Gastrocnemius medialis (tissue), 4 donors: ENCODE results near the gene CXCL17. TPM values are rescaled to one million over a fixed set of nuclear protein-coding genes. Genes with fewer than 3 reads are reported as not detected.

ENCODE experiments used
- ATAC-seq, 2 donors: fragments of 150-250 bp; one replicate each; pipeline ENCODE4 v1.9.1; 2016
- DNase-seq, 2 donors: peaks; one replicate each; pipeline ENCODE4 v3.0.0-alpha.2; 2019
- H3K27ac ChIP-seq, 4 donors: fragments of 200-600 bp; sonication (generic); 1 replicate in 1 of 4; 2 replicates in 3 of 4; pipeline ENCODE4 v1.5.1; 2016 to 2018; ENCODE audit warnings: mild to moderate bottlenecking in 2 of 4, moderate library complexity in 1 of 4
- H3K27me3 ChIP-seq, 3 donors: fragments of 200-600 bp; sonication (generic) in 2 of 3; 1 replicate in 1 of 3; 2 replicates in 2 of 3; pipeline versions ENCODE4 v1.5.1 to v1.6.0; 2016 to 2019; ENCODE audit warnings: mild to moderate bottlenecking in 1 of 3, moderate library complexity in 1 of 3
- H3K36me3 ChIP-seq, 2 donors: fragments of 200-600 bp; sonication (generic) in 1 of 2; one replicate each; pipeline ENCODE4 v1.5.1; 2017 to 2018
- H3K4me1 ChIP-seq, 2 donors: fragments of 200-600 bp; sonication (generic) in 1 of 2; one replicate each; pipeline ENCODE4 v1.5.1; 2016 to 2017; ENCODE audit warnings: mild to moderate bottlenecking in 2 of 2
- H3K4me3 ChIP-seq, 4 donors: fragments of 200-600 bp; sonication (generic) in 3 of 4; 1 replicate in 1 of 4; 2 replicates in 3 of 4; pipeline ENCODE4 v1.5.1; 2016 to 2019; ENCODE audit warnings: mild to moderate bottlenecking in 2 of 4
- H3K9me3 ChIP-seq, 3 donors: fragments of 200-600 bp; sonication (generic) in 2 of 3; 1 replicate in 1 of 3; 2 replicates in 2 of 3; pipeline ENCODE4 v1.5.1; 2016 to 2019
- POLR2A ChIP-seq, 2 donors: fragments of 450-650 bp; IDR thresholded peaks; one replicate each; pipeline ENCODE4 v1.6.1; 2017; ENCODE audit warnings: antibody characterized with exemption in 2 of 2, mild to moderate bottlenecking in 2 of 2, moderate library complexity in 2 of 2
- in situ Hi-C, 4 donors: fragments of 200-750 bp; cut with MboI; loops; one replicate each; pipeline versions ENCODE4 v1.15.0 to v1.8.0; 2017; ENCODE audit warnings: low sequenced_read_pairs in 4 of 4
- intact Hi-C: fragments of 100-400 bp; cut with DNase I; formaldehyde crosslinking; loops from one replicate; pipeline ENCODE4 v1.15.1; 2023; ENCODE audit warnings: low total_unique reads
- total RNA-seq, 4 donors: library from RNA; depleted of rRNA; stranded (reverse); fragments of >200 nt; gene quantifications; one replicate each; pipeline versions ENCODE4 v1.1.0 to v1.2.3, GENCODE V29; 2016
- TF ChIP-seq, protein P1 (sequence below), 5 experiments: fragments of 450-650 bp in 3 of 5; fragments of 200-600 bp in 2 of 5; sonication (generic) in 2 of 5; IDR thresholded peaks in 4 of 5; conservative IDR thresholded peaks in 1 of 5; 1 replicate in 4 of 5; 2 replicates in 1 of 5; pipeline ENCODE4 v1.5.1; 2016 to 2019; ENCODE audit warnings: antibody characterized with exemption in 5 of 5, mild to moderate bottlenecking in 3 of 5, moderate library complexity in 3 of 5

The CXCL17 gene
- total RNA-seq, 4 donors from 2014 or later, result not detected

DNA sequence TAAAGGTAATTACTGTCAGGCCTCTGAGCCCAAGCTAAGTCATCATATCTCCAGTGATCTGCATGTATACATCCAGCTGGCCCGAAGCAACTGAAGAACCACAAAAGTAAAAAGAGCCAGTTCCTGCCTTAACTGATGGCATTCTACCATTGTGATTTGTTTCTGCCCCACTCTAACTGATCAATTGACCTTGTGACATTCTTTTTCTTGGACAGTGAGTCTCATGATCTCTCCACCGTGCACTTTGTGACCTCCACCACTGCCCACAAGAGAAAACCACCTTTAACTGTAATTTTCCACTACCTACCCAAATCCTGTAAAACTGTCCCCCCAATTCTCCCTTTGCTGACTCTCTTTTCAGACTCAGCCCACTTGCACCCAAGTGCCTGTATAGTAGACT lies 17.2 kb upstream of the CXCL17 start:
- Histone ChIP-seq H3K27me3 (no peaks in the 10 kb centered on the region), H3K9me3 (no peaks in the 10 kb centered on the region), H3K27ac (no peak overlapping the region), H3K36me3 (no peaks in the 10 kb centered on the region), H3K4me3 (no peak overlapping the region), H3K4me1 (no peaks in the 10 kb centered on the region)
- intact Hi-C loops, result no loop called here
- ATAC-seq, result no peak
- no peak for DNase-seq
- TF ChIP-seq, protein P1, sequence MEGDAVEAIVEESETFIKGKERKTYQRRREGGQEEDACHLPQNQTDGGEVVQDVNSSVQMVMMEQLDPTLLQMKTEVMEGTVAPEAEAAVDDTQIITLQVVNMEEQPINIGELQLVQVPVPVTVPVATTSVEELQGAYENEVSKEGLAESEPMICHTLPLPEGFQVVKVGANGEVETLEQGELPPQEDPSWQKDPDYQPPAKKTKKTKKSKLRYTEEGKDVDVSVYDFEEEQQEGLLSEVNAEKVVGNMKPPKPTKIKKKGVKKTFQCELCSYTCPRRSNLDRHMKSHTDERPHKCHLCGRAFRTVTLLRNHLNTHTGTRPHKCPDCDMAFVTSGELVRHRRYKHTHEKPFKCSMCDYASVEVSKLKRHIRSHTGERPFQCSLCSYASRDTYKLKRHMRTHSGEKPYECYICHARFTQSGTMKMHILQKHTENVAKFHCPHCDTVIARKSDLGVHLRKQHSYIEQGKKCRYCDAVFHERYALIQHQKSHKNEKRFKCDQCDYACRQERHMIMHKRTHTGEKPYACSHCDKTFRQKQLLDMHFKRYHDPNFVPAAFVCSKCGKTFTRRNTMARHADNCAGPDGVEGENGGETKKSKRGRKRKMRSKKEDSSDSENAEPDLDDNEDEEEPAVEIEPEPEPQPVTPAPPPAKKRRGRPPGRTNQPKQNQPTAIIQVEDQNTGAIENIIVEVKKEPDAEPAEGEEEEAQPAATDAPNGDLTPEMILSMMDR (IDR thresholded peaks at IDR 0.05 in 4 of 5, conservative IDR thresholded peaks at IDR 0.05 in 1 of 5), result no peak
- TF ChIP-seq POLR2A (IDR thresholded peaks at IDR 0.05), result no peak
- in situ Hi-C loops, result no loop called here

DNA sequence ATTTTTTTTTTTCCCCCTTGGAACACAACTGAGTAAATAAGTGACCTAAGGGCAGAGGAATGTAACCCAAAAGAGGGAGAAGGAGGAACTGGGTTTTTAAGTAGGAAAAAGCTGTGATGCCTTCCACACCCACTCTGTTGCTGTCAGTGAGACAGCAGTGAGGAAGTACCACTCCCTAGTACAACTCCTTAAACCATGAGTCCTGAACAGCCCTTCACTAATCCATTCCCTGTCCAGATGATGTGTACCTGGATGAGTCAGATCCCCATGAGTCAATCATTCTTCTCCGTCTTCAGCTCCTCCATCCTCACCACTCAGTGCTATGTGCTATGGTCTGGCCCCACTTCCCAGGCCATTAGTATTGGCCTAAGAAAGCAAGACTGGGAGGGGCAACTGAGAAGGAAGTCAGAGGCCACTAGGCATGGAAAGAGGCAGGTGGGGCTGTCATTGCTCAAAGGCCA lies 12.9 kb upstream of the CXCL17 start:
- H3K4me3 ChIP-seq, result no peak overlapping the region
- H3K36me3 ChIP-seq, result no peaks in the 10 kb centered on the region
- H3K27me3 ChIP-seq, result peaks cover 0 to 4% (median 0%) of the 10 kb centered on the region in 3 donors
- H3K9me3 ChIP-seq, result no peaks in the 10 kb centered on the region
- no peak for DNase-seq
- H3K4me1 ChIP-seq, result no peaks in the 10 kb centered on the region
- intact Hi-C loops, result no loop called here
- no peak overlapping the region for H3K27ac ChIP-seq
- no peak for TF ChIP-seq POLR2A (IDR thresholded peaks at IDR 0.05)
- TF ChIP-seq, protein P1 (IDR thresholded peaks at IDR 0.05 in 4 of 5, conservative IDR thresholded peaks at IDR 0.05 in 1 of 5), result no peak
- in situ Hi-C loops, result no loop called here
- ATAC-seq, result no peak

DNA sequence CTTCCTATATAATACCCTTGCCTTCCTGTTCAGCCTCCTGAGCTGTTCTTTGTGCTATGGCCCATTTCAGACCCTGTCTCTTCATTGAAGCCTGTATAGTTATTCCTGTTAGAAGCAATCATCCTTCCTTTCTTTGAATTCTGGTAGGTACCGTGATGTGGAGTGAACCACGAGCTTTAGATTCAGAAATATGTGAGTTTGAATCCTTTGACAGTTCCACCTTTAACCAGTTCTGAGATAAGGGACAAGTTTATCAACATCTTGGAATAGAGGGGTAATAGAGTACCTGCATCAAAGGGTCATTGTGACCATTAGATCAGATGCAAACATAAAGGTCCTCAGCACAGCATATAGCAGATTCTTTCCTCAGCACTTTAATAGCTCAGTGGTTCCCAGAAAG lies 12.3 kb upstream of the CXCL17 start:
- in situ Hi-C loops, result no loop called here
- DNase-seq (no peak), ATAC-seq (no peak)
- TF ChIP-seq, protein P1 (IDR thresholded peaks at IDR 0.05 in 4 of 5, conservative IDR thresholded peaks at IDR 0.05 in 1 of 5), result no peak
- no peak for TF ChIP-seq POLR2A (IDR thresholded peaks at IDR 0.05)
- no peaks in the 10 kb centered on the region for H3K9me3 ChIP-seq
- no peaks in the 10 kb centered on the region for H3K36me3 ChIP-seq
- intact Hi-C loops, result no loop called here
- peaks cover 0 to 4% (median 0%) of the 10 kb centered on the region in 3 donors for H3K27me3 ChIP-seq
- no peak overlapping the region for H3K4me3 ChIP-seq
- H3K27ac ChIP-seq, result no peak overlapping the region
- no peaks in the 10 kb centered on the region for H3K4me1 ChIP-seq

DNA sequence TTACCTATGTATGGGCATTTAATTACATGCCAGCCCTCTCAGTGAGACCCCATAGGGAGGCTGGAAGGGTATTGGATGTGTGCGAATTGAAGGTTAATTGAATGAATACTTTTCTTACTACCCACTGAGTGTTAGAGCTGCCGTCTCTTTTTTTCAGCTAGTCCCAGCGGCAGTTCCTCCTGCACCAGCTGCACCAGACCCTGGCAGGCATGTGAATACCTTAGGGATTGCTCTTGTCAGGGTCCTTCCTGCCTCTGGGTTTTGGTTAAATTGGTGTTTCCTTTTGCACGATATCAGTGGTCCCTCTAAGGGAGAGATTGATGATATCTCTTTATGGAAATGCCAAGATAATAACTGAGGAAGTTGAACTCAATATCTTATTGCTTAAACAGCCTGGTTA lies 9.8 kb upstream of the CXCL17 start:
- H3K4me3 ChIP-seq, result no peak overlapping the region
- DNase-seq (no peak), ATAC-seq (no peak)
- H3K27ac ChIP-seq, result no peak overlapping the region
- intact Hi-C loops (no loop called here), in situ Hi-C loops (loop anchor here in 2 of 4 donors (5.0 kb wide), 2 partner anchors 75 to 80 kb away; partner anchors contain the start of gene CEACAM1 (in 1 of the 2))
- TF ChIP-seq POLR2A (IDR thresholded peaks at IDR 0.05), result no peak
- TF ChIP-seq, protein P1 (IDR thresholded peaks at IDR 0.05 in 4 of 5, conservative IDR thresholded peaks at IDR 0.05 in 1 of 5), result no peak
- H3K9me3 ChIP-seq, result no peaks in the 10 kb centered on the region
- peaks cover 0 to 4% (median 0%) of the 10 kb centered on the region in 3 donors for H3K27me3 ChIP-seq
- H3K36me3 ChIP-seq, result no peaks in the 10 kb centered on the region
- H3K4me1 ChIP-seq, result no peaks in the 10 kb centered on the region
